EL (cell line): ENCODE measurements around the gene MMS19.
A peak's percentile ranks its signal among the peaks of the same experiment; 100 is the strongest.
"Not testable (repeated sequence)": the region's sequence is repeated elsewhere in the genome, so short reads cannot be mapped to it uniquely, and the experiment has no call there.

Experiments used
- DNase-seq: peaks from one replicate; pipeline ENCODE4 v3.0.0-alpha.2; 2016

The MMS19 gene

DNA sequence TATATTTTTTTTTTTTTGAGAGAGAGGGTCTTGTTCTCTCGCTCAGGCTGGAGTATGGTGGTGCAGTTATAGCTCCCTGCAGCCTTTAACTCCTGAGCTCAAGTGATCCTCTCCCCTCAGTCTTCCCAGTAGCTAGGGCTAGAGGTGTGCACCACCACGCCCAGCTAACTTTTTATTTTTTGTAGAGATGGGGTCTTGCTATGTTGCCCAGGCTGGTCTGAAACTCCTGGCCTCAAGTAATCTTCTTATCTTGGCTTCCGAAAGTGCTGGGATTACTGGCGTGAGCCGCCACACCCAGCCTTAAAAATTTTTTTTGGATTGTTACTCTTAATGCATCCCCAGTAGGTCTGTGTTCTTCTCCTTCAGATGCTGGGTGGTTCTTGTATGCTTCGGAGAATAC is 4.7 kb upstream of the MMS19 start:
- no peak for DNase-seq

DNA sequence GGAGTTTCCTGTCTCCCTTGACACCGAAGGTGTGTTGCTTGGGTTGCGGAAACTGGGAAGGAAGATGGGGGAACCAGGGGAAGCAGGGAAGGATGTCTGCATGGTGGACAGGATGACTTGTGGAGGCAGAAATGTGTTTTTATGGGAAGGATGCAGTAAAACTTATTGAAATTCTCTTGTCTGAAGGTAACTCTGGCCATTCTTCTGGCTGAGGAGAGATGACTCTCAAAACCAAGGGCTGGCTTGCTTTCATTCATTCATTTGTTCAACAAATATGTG is 2.0 kb upstream of the MMS19 start:
- no peak for DNase-seq

- peak; percentile 77 for DNase-seq
These were observed 1.5 kb upstream of the MMS19 start for GRCh38 chr10:97499561-97500296.

DNA sequence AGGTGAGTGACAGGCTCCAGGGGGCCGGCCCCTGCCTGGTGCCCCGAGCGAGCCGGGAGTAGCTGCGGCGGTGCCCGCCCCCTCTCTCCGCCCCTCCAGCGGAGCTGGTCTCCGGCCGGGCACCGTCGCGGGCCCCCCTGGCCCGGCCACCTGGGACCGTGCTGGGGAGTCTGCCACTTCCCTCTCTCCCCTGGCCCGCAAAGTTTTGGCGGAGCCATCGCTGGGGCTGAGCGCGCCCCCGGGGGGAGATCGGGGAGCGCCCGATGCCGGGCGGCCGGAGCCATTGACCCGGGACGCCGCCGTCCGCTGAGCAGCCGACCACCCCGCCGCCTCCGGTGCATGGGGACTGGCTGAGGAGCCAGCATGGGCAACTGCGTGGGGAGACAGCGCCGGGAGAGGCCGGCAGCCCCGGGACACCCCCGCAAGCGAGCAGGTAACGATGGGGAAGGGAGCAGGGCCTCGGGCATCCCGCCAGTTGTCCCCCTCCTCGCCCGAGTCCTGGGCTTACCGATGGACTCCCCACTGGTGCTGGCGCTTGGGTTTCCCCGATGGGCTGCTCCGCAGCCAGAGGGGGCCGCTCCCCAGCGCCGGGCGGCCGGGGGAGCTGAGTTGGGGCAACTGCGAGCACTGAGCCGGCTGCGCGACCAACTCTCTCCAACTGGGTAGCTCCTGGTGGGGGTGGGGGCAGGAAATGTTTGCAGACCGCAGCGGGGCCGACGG is 779 bp upstream of the MMS19 start, which contains the start of gene UBTD1:
Gene UBTD1 (plus strand): TSS at position 84 of the 720 bp plus-strand sequence. CDS start 280 bp downstream, at position 364.
- DNase-seq, result peak; percentile 61

GRCh38 chr10:97497572-97498075 is 598 bp downstream of the MMS19 start:
- peak; percentile 87 for DNase-seq

DNA sequence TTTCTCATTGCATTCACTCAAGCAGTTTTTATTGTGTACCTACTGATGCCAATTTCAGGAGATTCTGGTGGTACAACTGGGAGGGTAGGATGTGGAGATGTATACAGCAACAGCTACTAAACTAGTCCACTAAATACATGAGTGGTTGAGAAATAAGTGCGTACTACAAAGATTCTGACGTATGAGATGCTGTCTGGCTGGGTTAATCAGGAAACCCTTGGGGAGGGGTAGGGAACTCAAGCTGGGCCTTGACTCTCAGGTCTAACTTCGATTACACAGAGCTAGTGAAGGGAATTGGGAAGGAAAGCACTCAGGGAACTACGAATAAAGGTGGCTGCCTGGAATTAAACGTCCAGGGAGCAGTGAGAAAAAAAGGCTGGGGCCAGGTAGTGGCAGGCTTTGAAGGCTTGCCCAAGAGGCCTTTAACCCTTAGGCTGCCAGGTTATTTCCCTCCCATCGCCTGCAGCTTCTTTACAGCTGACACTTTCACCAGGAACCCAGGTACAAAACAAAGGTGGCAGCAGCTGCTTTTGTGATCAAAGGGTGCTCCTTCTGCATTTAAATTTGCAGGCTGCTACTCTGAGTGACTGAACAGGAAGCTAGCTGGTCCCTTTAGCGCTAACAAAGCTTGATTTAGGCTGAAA is 3.2 kb downstream of the MMS19 start:
- DNase-seq, result no peak

DNA sequence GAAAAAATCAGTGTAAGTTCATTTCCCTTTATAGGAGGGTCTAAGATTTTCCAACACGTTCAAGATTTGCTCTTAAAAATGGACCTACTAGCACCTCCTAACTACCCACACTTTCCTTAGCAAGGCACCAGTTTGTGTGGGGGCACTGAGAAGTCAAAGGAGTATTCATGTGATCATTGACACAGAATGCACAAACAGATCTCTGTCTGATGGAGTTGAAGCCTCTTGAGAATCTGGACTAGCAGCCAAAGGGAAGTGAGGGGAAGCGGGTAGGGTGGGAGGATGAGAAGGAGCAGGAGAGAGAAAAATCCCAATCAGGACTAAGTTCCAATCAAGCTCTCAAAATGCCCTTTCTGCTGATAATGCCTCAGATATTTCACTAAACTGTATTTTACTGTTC is 4.1 kb downstream of the MMS19 start:
- DNase-seq, result no peak

DNA sequence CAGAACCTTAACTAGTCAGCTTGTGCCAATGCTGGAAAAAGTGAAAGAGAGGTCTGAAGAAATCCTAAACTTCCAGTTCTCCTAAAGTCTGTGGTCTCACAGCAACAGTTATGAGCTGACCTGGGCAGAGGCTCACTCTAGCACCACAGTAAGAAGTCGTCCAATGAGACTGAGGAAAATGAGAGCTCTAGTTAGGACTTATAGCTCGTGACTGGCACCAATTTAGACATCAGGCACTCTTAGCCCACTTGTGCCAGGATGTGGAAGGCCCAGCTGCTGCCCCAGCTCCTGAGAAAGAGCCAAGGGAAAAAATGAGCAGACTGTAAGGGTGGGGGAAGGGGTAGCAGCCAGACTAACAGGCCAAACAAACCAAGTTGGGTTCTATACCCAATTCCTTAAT is 7.6 kb downstream of the MMS19 start:
- DNase-seq, result no peak

- no peak for DNase-seq
These were observed 12.5 kb downstream of the MMS19 start for GRCh38 chr10:97485647-97486281.

DNA sequence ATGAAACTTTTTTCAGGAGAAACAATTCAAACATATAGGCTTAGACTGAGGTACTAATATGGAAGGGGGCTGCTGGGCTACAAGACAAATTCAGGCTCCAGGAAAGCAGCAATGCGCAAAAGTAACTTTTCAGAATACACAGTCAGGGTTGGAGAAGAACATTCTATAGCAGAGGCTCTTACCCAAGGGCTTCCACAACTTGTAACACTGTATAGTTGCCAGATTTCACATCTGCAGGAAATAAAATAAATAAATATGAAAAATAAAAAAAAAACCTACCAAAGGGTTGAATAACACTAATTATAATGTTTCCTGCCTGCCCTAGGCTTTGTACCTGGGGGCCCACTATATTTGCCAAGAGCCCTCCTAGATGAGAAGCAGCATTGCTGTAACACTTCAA is 14.3 kb downstream of the MMS19 start:
- DNase-seq, result no peak

- DNase-seq, result no peak
These were observed 14.7 kb downstream of the MMS19 start for GRCh38 chr10:97483506-97483905.

- DNase-seq, result no peak
These were observed 15.8 kb downstream of the MMS19 start for GRCh38 chr10:97482381-97482780.

DNA sequence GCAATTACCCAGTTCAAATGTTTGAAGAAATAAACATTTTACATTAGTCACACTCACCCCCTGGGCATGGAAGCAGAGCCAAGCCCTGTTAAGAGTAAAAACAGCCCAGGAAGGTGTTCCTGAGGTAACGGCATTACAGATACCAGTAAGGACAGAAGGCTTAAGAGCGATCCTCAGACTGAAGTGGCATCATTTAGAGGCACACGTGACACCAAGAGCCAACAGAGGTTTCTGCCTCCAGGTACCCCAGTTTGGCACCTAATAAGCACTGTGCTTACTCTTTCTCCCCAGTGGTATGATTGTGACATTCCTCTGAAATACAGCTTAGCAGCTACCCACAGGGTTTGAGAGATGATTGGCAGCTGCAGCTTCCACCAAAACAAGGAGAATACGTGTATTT is 17.2 kb downstream of the MMS19 start:
- peak; percentile 20 for DNase-seq

DNA sequence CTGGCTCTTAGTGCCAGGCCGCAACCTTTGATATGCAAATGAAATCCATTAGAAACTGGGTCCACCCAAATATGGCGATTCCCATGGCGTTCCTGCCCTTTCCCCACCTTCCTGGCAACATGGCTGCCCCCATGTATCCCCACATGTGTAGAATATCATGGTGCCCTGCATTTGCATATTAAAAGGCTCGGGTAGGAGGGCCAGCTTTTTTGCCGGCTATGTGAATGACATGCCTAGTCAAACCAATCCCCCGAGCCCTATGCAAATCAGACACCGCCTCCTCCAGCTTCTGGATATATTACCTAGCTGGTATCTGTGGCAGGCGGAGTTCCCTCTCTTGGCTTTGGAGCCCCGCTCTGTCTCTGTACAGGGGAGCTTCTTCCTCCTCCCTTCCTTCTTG is 18.3 kb downstream of the MMS19 start:
- no peak for DNase-seq

DNA sequence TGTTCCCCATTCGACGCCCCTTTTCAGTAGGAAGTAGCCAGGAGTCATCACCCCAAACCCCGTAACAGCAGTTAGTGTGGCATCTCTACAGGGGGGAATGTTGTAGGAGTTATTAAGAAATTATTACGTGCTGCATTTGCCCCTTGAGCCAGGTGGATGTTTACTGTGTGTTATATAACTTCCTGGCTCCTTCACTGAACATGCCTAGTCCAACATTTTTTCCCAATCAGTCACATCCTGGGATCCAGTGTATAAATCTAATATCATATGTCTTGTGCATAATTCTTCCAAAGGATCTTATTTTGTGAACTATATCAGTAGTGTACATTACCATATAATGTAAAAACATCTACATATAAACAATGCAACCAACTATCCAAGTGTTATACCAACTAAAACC is 18.8 kb downstream of the MMS19 start:
- DNase-seq, result peak; percentile 52

DNA sequence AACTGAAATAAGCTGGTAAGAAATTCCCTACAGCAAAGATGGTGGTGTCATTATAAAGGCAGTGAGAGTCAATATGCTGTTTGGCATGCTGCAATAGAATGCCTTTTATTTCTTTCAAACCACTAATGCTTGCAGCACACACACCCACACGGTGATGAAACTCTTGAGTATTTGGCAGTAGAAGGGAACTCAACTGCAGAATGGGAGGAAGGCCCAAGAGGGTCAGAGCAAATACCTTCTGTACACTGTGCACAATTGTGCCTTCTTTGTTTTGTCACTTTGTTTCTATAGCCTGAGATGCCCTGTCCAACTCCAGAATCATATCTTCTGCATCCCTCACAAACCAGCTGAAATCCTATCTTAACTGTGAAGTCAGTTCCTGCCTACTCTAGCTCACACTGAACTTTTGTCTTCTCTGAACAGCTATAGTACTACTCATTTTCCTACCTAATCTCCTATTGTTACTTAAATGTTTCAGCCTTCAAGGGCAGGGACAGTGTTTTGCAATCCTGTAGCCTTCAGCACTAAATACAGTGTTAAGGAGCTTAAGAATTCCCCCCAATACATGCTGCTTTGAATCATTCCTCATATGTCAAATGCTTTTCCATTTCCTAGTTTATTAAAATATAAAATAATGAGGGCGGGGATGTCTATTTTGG is 22.2 kb downstream of the MMS19 start:
- DNase-seq, result no peak

DNA sequence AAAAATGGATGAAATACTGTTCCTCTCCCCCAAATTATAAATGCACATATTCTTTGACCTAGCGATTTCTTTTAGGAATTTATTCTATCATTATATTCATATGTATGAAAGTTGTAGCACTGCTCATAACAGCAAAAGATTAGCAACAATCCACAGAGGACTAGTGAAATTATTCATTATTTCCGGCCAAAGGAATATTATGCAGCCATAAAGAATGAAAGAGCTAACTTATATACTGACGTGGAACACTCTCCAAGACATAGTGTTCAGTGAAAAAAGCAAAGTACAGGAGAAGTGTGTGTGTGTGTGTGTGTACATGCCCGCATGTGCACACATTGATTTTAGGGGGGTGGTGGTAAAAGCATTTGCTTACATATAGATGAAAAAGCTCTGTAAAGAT is 23.3 kb downstream of the MMS19 start:
- no peak for DNase-seq

GRCh38 chr10:97468781-97469180 is 29.4 kb downstream of the MMS19 start:
- DNase-seq, result not testable (repeated sequence)

DNA sequence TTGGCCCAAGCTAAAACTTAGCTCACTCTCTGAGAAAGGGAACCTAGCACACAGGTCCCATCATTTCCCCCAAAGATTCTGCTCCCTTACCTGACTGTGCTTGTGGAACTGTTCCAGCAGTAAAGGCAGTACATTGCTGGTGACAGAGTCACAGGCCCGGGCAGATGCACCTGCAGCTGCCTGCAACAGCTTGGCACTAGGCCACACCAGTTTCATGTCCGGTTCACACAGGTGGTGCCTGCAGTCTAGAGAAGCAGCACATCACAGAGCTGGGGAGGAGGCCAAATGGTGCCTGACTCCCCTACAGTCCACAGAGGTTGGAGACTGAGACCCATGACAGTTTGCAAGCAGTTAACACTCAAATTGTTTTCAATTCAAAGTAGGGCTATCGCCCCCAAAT is 30.1 kb downstream of the MMS19 start:
- DNase-seq, result no peak

DNA sequence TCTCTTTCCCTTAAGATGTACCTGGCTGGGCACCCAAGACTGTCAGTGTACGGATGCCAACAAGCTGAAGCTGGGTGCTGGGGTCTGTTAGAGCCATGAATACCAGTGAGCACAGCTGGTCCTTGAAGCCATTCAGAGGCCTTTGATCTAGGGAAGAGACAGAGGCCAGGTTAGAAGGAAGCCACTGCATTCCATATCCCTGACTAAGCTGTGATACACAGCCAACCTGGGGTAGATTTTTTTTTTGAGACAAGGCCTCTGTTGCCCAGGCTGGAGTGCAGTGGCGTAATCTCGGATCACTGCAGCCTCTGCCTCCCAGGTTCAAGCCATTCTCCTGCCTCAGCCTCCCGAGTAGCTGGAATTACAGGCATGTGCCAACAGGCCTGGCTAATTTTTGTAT is 31.5 kb downstream of the MMS19 start:
- peak; percentile 57 for DNase-seq

- no peak for DNase-seq
These were observed 32.2 kb downstream of the MMS19 start for GRCh38 chr10:97465982-97466381.

DNA sequence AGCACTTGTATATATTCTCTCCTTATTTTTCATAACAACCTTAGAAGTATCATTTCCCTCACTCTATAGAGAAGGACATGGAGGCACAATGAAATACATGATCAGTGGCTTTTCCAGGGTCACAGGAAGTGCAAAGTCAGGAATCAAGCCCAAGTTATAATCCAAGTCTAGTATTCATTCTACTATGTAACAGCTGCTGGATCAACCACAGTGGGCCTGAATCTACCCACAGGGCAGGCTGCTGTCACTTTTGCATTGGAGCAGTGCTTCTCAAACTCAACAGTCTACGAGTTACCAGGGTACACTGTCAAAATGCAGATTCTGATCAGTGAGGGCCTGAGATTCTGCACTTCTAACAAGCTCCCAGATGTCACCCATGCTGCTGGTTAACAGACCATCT is 34.0 kb downstream of the MMS19 start:
- no peak for DNase-seq
